Measurements from ENCODE around the gene KIF26A. TPM values are rescaled to one million over a fixed set of nuclear protein-coding genes. Genes with fewer than 3 reads are reported as not detected.
A peak's percentile ranks its signal among the peaks of the same experiment; 100 is the strongest.

The KIF26A gene
- total and polyA plus RNA-seq, 2 donors (not counting 1 experiment from before 2014, with no cell fraction given), result 0.15 TPM; not detected in 1

DNA sequence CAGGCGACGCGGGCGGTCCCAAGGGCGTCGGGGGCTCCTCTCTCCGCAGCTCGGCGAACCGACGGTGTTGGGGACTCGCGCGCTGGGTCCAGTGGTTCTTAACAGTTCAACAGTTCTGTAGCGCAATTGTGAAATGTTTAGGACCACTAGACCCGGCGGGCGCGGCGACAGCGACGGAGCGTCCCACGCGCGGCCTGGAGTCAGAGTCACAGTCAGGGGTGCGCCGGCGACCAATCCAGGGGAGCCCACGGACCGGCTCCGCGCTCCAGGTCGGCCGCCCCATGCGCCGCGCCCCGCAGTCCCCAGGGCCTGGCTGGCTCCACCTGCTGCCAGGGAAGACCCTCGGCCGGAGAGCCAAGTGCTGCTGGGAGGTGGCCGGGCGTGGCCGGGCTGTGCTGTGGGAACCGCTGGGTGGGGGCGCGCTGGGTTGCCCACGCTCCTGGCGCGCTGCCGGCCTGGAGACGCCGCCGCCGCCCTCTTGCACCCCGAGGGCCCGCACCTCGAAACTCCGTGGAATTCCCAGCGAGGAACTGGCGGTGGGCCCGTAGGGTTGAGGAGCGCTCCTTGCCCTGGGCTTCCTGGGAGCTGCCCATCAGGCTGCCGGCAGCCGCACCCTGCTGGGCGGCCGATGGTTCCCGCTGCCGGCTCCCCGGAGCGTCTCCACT lies 20.9 kb upstream of the KIF26A start:
- peaks cover 0 to 7% (median 0%) of the 10 kb centered on the region in 3 donors for H3K9me3 ChIP-seq (ENCODE audit: control extremely low read depth in 1 of 3, control insufficient read depth in 2 of 3, insufficient read depth in 1 of 3, low read length in 2 of 3)
- DNase-seq, result no peak
- intact Hi-C loops (cut with micrococcal nuclease), result no loop called here
- Mint-ChIP-seq H3K4me3 (peak overlapping the region; percentile 62), H3K27me3 (peaks cover 31% of the 10 kb centered on the region), H3K4me1 (peaks cover 8% of the 10 kb centered on the region), H3K27ac (no peak overlapping the region), H3K9me3 (ENCODE audit: insufficient read depth) (no peaks in the 10 kb centered on the region)
- H3K9ac ChIP-seq (ENCODE audit: low read length), result no peak overlapping the region
- no peak overlapping the region for H3K27ac ChIP-seq (ENCODE audit: low read length in 2 of 2)
- 18% methylated on average over 71 of the region's 71 CpGs for WGBS (ENCODE audit: insufficient coverage)
- H3K79me2 ChIP-seq (ENCODE audit: control insufficient read depth, insufficient read depth, low read length), result no peaks in the 10 kb centered on the region
- TF ChIP-seq, protein P1, sequence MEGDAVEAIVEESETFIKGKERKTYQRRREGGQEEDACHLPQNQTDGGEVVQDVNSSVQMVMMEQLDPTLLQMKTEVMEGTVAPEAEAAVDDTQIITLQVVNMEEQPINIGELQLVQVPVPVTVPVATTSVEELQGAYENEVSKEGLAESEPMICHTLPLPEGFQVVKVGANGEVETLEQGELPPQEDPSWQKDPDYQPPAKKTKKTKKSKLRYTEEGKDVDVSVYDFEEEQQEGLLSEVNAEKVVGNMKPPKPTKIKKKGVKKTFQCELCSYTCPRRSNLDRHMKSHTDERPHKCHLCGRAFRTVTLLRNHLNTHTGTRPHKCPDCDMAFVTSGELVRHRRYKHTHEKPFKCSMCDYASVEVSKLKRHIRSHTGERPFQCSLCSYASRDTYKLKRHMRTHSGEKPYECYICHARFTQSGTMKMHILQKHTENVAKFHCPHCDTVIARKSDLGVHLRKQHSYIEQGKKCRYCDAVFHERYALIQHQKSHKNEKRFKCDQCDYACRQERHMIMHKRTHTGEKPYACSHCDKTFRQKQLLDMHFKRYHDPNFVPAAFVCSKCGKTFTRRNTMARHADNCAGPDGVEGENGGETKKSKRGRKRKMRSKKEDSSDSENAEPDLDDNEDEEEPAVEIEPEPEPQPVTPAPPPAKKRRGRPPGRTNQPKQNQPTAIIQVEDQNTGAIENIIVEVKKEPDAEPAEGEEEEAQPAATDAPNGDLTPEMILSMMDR (IDR thresholded peaks at IDR 0.05), result no peak
- no peak for TF ChIP-seq EZH2 (IDR thresholded peaks at IDR 0.05; ENCODE audit: borderline replicate concordance, insufficient read depth, low read depth, low read length, poor library complexity, severe bottlenecking)
- no peaks in the 10 kb centered on the region for H3K36me3 ChIP-seq (replicated peaks in 1 of 2; ENCODE audit: control extremely low read depth in 1 of 2, control insufficient read depth in 1 of 2, extremely low read depth in 1 of 2, insufficient read depth in 2 of 2, low read length in 1 of 2)
- H4K20me1 ChIP-seq (ENCODE audit: control insufficient read depth, insufficient read depth, low read length, poor library complexity, severe bottlenecking), result no peaks in the 10 kb centered on the region
- H3K4me3 ChIP-seq (ENCODE audit: control extremely low read depth in 1 of 5, extremely low read depth in 1 of 5, insufficient read depth in 1 of 5, low read depth in 2 of 5, low read length in 4 of 5), result no peak overlapping the region
- no peak for ATAC-seq (ENCODE audit: low read depth)
- H3K4me2 ChIP-seq (replicated peaks; ENCODE audit: low read depth, low read length, poor library complexity, severe bottlenecking), result peak overlapping the region; percentile 77
- H2AFZ ChIP-seq (ENCODE audit: insufficient read depth, low read depth, low read length, poor library complexity, severe bottlenecking), result no peak overlapping the region
- CTCF ChIA-PET, result no interaction called here
- peaks cover 5% of the 10 kb centered on the region in 2 donors for H3K4me1 ChIP-seq (ENCODE audit: control insufficient read depth in 2 of 2, insufficient read depth in 2 of 2, low read length in 2 of 2)
- peaks cover 0 to 20% (median 5%) of the 10 kb centered on the region in 4 experiments for H3K27me3 ChIP-seq (replicated peaks in 1 of 4; ENCODE audit: control extremely low read depth in 1 of 4, control insufficient read depth in 3 of 4, insufficient read depth in 4 of 4, low read length in 3 of 4)
- POLR2A ChIA-PET, result no interaction called here

DNA sequence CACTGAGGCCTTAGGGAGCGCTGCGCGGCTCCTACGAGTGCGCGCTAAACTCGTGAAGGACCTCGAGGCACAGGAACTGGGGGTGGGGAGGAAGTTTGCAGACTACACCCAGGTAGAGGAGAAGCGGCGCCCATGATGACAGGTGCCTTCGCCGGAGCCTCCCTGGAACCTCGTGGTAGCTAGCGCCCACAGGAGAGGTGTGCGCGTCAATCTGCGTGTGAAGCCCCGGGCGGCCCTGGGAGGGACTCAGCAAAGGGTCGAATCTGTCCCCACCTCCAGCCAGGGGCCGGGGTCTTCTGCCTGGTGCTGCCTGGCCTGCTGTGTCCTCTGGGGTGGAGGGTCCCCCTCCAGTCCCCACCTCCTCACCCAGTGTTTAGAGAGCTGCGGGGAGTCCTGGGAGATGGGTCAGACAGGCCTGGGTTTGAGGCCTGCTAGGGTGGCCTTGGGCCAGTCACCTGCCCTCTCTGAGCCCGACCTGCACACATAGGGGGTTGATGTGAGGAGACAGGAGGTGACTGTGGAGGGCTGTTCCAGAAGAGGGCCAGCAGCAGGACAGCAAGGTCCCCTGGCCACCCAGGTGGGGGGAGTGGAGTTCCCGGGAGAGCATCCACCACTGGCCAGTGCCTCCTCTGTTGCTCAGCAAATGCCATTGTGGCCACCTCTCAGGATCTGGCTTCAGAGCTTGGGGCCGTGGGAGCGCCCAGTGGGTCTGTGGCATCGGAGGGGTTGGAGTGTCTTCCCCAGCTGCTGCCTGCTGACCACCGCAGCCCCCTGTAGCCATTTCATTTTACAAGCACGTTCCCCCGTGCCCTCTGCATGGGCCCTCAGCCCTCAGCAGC lies 20.2 kb upstream of the KIF26A start:
- Histone ChIP-seq H3K36me3 (replicated peaks in 1 of 2; ENCODE audit: control extremely low read depth in 1 of 2, control insufficient read depth in 1 of 2, extremely low read depth in 1 of 2, insufficient read depth in 2 of 2, low read length in 1 of 2) (no peaks in the 10 kb centered on the region), H3K79me2 (ENCODE audit: control insufficient read depth, insufficient read depth, low read length) (no peaks in the 10 kb centered on the region), H3K27ac (ENCODE audit: low read length in 2 of 2) (no peak overlapping the region), H3K4me3 (ENCODE audit: control extremely low read depth in 1 of 5, extremely low read depth in 1 of 5, insufficient read depth in 1 of 5, low read depth in 2 of 5, low read length in 4 of 5) (no peak overlapping the region), H4K20me1 (ENCODE audit: control insufficient read depth, insufficient read depth, low read length, poor library complexity, severe bottlenecking) (no peaks in the 10 kb centered on the region), H3K9ac (ENCODE audit: low read length) (no peak overlapping the region), H3K9me3 (ENCODE audit: control extremely low read depth in 1 of 3, control insufficient read depth in 2 of 3, insufficient read depth in 1 of 3, low read length in 2 of 3) (peaks cover 0 to 8% (median 0%) of the 10 kb centered on the region in 3 donors), H3K4me2 (replicated peaks; ENCODE audit: low read depth, low read length, poor library complexity, severe bottlenecking) (no peak overlapping the region), H3K4me1 (ENCODE audit: control insufficient read depth in 2 of 2, insufficient read depth in 2 of 2, low read length in 2 of 2) (peaks cover 5% of the 10 kb centered on the region in 2 donors), H3K27me3 (replicated peaks in 1 of 4; ENCODE audit: control extremely low read depth in 1 of 4, control insufficient read depth in 3 of 4, insufficient read depth in 4 of 4, low read length in 3 of 4) (peaks cover 0 to 20% (median 5%) of the 10 kb centered on the region in 4 experiments), H2AFZ (ENCODE audit: insufficient read depth, low read depth, low read length, poor library complexity, severe bottlenecking) (no peak overlapping the region)
- no peak overlapping the region for H3K27ac Mint-ChIP-seq
- peak overlapping the region; percentile 54 for H3K4me3 Mint-ChIP-seq
- H3K9me3 Mint-ChIP-seq (ENCODE audit: insufficient read depth), result no peaks in the 10 kb centered on the region
- DNase-seq, result no peak
- H3K27me3 Mint-ChIP-seq, result peaks cover 34% of the 10 kb centered on the region
- no peak for ATAC-seq (ENCODE audit: low read depth)
- intact Hi-C loops (cut with micrococcal nuclease), result no loop called here
- ChIA-PET CTCF (no interaction called here), POLR2A (no interaction called here)
- 70% methylated on average over 27 of the region's 30 CpGs for WGBS (ENCODE audit: insufficient coverage)
- TF ChIP-seq EZH2 (IDR thresholded peaks at IDR 0.05; ENCODE audit: borderline replicate concordance, insufficient read depth, low read depth, low read length, poor library complexity, severe bottlenecking), result no peak
- TF ChIP-seq, protein P1 (IDR thresholded peaks at IDR 0.05), result no peak
- peaks cover 8% of the 10 kb centered on the region for H3K4me1 Mint-ChIP-seq
